Measurements from ENCODE around the gene CNOT4.

- TF ChIP-seq ZFP30 (CRISPR knock-in tag; IDR thresholded peaks at IDR 0.05) (no peak), CREB5 (CRISPR knock-in tag; IDR thresholded peaks at IDR 0.05; ENCODE audit: low read depth) (no peak)
- TF ChIP-seq, protein P1, sequence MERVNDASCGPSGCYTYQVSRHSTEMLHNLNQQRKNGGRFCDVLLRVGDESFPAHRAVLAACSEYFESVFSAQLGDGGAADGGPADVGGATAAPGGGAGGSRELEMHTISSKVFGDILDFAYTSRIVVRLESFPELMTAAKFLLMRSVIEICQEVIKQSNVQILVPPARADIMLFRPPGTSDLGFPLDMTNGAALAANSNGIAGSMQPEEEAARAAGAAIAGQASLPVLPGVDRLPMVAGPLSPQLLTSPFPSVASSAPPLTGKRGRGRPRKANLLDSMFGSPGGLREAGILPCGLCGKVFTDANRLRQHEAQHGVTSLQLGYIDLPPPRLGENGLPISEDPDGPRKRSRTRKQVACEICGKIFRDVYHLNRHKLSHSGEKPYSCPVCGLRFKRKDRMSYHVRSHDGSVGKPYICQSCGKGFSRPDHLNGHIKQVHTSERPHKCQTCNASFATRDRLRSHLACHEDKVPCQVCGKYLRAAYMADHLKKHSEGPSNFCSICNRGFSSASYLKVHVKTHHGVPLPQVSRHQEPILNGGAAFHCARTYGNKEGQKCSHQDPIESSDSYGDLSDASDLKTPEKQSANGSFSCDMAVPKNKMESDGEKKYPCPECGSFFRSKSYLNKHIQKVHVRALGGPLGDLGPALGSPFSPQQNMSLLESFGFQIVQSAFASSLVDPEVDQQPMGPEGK (CRISPR knock-in tag; IDR thresholded peaks at IDR 0.05; ENCODE audit: borderline replicate concordance), result no peak
Observed at GRCh38 chr7:135459951-135460567, 49.8 kb downstream of the CNOT4 start.
